ENCODE results near the gene FCHO2.
"Not testable (repeated sequence)": the region's sequence is repeated elsewhere in the genome, so short reads cannot be mapped to it uniquely, and the experiment has no call there.

FCHO2 gene

GRCh38 chr5:72956324-72957140, 691 bp downstream of the FCHO2 start:
- in situ Hi-C loops (cut with MboI; ENCODE audit: low sequenced_read_pairs), result no loop called here

GRCh38 chr5:72957337-72957736, 1.5 kb downstream of the FCHO2 start:
- in situ Hi-C loops (cut with MboI; ENCODE audit: low sequenced_read_pairs), result no loop called here

- in situ Hi-C loops (cut with MboI; ENCODE audit: low sequenced_read_pairs), result no loop called here
Measured at GRCh38 chr5:72959257-72959656, 3.4 kb downstream of the FCHO2 start.

- in situ Hi-C loops (cut with MboI; ENCODE audit: low sequenced_read_pairs), result not testable (repeated sequence)
Measured at GRCh38 chr5:72974481-72974880, 18.6 kb downstream of the FCHO2 start.

- in situ Hi-C loops (cut with MboI; ENCODE audit: low sequenced_read_pairs), result not testable (repeated sequence)
Measured at GRCh38 chr5:72976810-72977209, 21.0 kb downstream of the FCHO2 start.

- in situ Hi-C loops (cut with MboI; ENCODE audit: low sequenced_read_pairs), result no loop called here
Measured at GRCh38 chr5:72985719-72986118, 29.9 kb downstream of the FCHO2 start.

GRCh38 chr5:72988769-72989168, 32.9 kb downstream of the FCHO2 start:
- in situ Hi-C loops (cut with MboI; ENCODE audit: low sequenced_read_pairs), result no loop called here

- in situ Hi-C loops (cut with MboI; ENCODE audit: low sequenced_read_pairs), result no loop called here
Measured at GRCh38 chr5:72991394-72991793, 35.6 kb downstream of the FCHO2 start.

- in situ Hi-C loops (cut with MboI; ENCODE audit: low sequenced_read_pairs), result no loop called here
Measured at GRCh38 chr5:72994578-72994977, 38.7 kb downstream of the FCHO2 start.

- in situ Hi-C loops (cut with MboI; ENCODE audit: low sequenced_read_pairs), result no loop called here
Measured at GRCh38 chr5:72996632-72997031, 40.8 kb downstream of the FCHO2 start.

- in situ Hi-C loops (cut with MboI; ENCODE audit: low sequenced_read_pairs), result no loop called here
Measured at GRCh38 chr5:72999916-73000315, 44.1 kb downstream of the FCHO2 start.

GRCh38 chr5:73005886-73006285, 50.0 kb downstream of the FCHO2 start:
- in situ Hi-C loops (cut with MboI; ENCODE audit: low sequenced_read_pairs), result no loop called here

- in situ Hi-C loops (cut with MboI; ENCODE audit: low sequenced_read_pairs), result no loop called here
Measured at GRCh38 chr5:73007051-73007450, 51.2 kb downstream of the FCHO2 start.

- in situ Hi-C loops (cut with MboI; ENCODE audit: low sequenced_read_pairs), result no loop called here
Measured at GRCh38 chr5:73008831-73009230, 53.0 kb downstream of the FCHO2 start.

GRCh38 chr5:73011612-73012011, 55.8 kb downstream of the FCHO2 start:
- in situ Hi-C loops (cut with MboI; ENCODE audit: low sequenced_read_pairs), result not testable (repeated sequence)

- in situ Hi-C loops (cut with MboI; ENCODE audit: low sequenced_read_pairs), result no loop called here
Measured at GRCh38 chr5:73018892-73019291, 63.1 kb downstream of the FCHO2 start.

- in situ Hi-C loops (cut with MboI; ENCODE audit: low sequenced_read_pairs), result no loop called here
Measured at GRCh38 chr5:73019766-73020165, 63.9 kb downstream of the FCHO2 start.

- in situ Hi-C loops (cut with MboI; ENCODE audit: low sequenced_read_pairs), result no loop called here
Measured at GRCh38 chr5:73022471-73023169, 66.8 kb downstream of the FCHO2 start.

GRCh38 chr5:73024946-73025544, 69.2 kb downstream of the FCHO2 start:
- in situ Hi-C loops (cut with MboI; ENCODE audit: low sequenced_read_pairs), result not testable (repeated sequence)

GRCh38 chr5:73027361-73027760, 71.5 kb downstream of the FCHO2 start:
- in situ Hi-C loops (cut with MboI; ENCODE audit: low sequenced_read_pairs), result no loop called here

- in situ Hi-C loops (cut with MboI; ENCODE audit: low sequenced_read_pairs), result no loop called here
Measured at GRCh38 chr5:73027816-73028215, 72.0 kb downstream of the FCHO2 start.

Data from HL-60/S4 treated with phorbol 12-myristate 13-acetate at 8.2 ng/mL for 4 days and 3 days (cell line).